ENCODE measurements around the gene AP1S1.
"Not testable (repeated sequence)": the region's sequence is repeated elsewhere in the genome, so short reads cannot be mapped to it uniquely, and the experiment has no call there.

Gene AP1S1

GRCh38 chr7:101201695-101202602 lies 47.7 kb downstream of the AP1S1 start:
- DNase-seq (ENCODE audit: low read depth in 2 of 2) = no peak

DNA sequence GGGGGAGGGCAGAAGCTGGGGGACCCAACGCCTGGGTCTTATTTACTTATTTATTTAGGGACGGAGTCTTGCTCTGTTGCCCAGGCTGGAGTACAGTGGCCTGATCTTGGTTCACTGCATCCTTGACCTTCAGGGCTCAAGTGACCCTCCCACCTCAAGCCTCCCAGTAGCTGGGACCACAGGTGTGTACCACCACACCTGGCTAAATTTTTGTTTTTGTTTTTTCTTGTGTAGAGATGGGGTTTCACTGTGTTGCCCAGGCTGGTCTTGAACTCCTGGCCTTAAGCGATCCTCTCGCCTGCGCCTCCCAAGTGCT lies 48.3 kb downstream of the AP1S1 start:
- no peak for DNase-seq (ENCODE audit: low read depth in 2 of 2)

GRCh38 chr7:101203740-101204738 lies 49.8 kb downstream of the AP1S1 start:
- DNase-seq (ENCODE audit: low read depth in 2 of 2) = not testable (repeated sequence)

DNA sequence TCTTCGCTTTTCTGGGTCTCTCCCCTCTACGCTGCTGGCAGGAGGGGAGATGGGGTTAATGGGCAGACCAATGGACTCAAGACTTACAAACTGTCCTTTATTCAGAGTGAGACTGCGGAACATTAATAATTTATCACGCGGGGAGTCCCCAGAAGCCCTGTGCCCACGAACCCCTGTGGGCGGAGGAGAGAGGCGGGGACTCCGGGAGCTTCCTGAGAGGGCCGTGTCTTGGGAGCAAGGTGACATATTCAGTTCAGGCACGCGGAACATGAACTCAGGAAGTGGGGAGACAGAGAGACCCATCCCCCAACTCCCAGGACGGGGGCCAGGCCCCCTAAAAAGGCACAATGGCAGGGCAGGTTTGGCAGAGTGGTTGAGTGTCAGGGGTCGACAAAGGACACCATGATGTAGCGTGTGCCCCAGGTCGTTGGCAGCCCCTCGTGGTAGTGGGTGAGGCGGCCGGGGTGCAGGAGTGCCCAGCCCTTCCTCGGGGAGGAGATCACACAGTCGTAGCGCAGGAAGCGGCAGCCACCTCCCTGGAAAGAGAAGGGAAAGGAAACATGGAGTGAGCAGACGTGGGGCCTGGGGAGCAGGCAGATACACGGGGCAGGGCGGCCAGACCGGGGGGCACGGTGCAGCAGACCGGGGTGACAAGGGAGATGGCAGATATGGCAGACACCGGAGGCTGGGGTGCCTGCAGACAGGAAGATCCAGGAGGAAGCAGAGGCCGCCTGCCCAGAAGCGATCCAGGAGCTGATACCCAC lies 51.8 kb downstream of the AP1S1 start:
- DNase-seq (ENCODE audit: low read depth in 2 of 2) = no peak

DNA sequence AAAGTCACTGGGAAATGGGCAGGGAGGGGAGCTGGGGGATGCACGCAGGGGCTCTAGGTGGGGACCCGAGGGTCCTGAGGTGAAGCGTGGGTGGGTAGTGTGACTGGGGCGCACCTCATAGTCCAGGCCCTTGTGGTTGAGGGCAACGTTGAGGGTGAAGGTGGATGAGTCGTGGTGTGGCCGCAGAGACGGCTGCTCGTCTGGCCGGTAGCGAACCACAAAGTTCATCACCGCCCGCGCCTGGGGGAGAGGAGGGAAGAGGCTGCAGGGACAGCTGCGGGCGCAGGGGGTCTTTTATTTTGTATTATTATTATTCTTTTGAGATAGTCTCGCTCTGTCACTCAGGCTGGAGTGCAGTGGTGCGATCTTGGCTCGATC lies 52.4 kb downstream of the AP1S1 start:
- no peak for DNase-seq (ENCODE audit: low read depth in 2 of 2)

DNA sequence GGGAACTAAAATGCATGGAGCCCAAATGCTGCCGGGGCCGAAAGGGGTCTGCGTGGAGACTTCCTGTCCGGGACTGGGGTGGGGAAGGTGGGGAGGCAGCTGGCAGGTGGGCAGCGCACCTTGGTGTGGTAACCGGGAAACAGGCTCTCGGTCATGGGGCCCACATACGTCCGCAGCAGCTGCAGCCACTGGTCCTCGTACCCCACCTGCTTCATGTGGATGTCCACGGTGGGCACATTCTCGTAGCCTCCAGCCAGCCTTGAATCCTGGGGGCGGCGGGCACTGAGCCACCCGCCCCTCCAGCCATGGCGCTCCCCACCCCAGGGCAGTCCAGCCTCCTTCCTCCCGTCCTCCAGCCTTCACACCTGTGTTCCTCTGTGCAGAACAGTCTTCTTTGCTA lies 53.2 kb downstream of the AP1S1 start:
- DNase-seq (ENCODE audit: low read depth in 2 of 2) = no peak

DNA sequence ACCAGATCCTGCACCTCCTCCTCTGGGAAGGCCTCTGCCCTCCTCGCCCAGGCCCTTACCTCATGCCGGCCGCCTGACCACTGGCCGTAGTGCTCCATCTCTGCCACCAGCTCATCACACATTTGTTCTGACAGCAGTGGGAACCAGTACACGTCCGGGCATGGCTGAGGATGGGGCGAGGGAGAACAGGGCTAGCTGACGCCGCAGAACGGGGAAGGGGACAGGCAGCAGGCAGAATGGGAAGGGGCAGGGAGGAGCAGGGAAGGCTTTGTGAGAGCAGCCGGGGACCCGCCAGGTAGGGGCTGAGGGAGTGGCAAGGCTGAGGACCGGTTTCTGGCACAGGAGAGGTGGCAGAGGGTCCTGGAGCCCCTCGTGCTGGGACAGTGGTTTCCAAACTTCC lies 54.5 kb downstream of the AP1S1 start:
- no peak for DNase-seq (ENCODE audit: low read depth in 2 of 2)

DNA sequence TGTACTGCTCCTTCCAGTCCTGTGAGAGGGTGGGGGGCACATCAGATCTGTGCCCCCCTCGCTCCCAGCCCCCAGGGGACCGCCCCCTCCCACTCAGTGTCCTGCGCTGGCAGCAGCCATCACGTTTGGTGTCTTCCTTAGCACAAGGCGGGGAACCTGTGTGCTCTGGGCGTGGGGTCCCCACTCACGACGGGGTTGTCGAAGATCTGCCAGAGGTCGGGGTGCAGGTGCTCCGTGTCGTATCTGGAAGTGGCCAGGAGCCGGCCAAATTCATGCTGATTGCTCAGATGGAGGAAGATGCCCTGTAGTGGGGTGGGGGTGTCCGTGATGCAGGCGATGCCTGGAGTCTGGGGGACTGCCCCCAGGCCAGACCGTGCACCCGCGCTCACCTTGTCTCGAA lies 55.9 kb downstream of the AP1S1 start:
- no peak for DNase-seq (ENCODE audit: low read depth in 2 of 2)
